ENCODE data around the gene AFTPH.

Gene AFTPH

GRCh38 chr2:64632835-64633819 lies 109.0 kb downstream of the AFTPH start:
- DNase-seq (ENCODE audit: low spot score), result no peak

GRCh38 chr2:64634345-64635267 lies 110.5 kb downstream of the AFTPH start:
- DNase-seq (ENCODE audit: low spot score), result no peak

- DNase-seq (ENCODE audit: low spot score), result no peak
These were observed 112.1 kb downstream of the AFTPH start for GRCh38 chr2:64635976-64636911.

GRCh38 chr2:64637000-64637635 lies 113.0 kb downstream of the AFTPH start:
- no peak for DNase-seq (ENCODE audit: low spot score)

- DNase-seq (ENCODE audit: low spot score), result no peak
These were observed 113.8 kb downstream of the AFTPH start for GRCh38 chr2:64637931-64638330.

GRCh38 chr2:64638502-64639120 lies 114.5 kb downstream of the AFTPH start:
- no peak for DNase-seq (ENCODE audit: low spot score)

- DNase-seq (ENCODE audit: low spot score), result no peak
These were observed 115.6 kb downstream of the AFTPH start for GRCh38 chr2:64639691-64640090.

GRCh38 chr2:64640153-64641044 lies 116.3 kb downstream of the AFTPH start:
- DNase-seq (ENCODE audit: low spot score), result no peak

- DNase-seq (ENCODE audit: low spot score), result no peak
These were observed 117.5 kb downstream of the AFTPH start for GRCh38 chr2:64641599-64641998.

Data from activated CD4-positive, alpha-beta T cell treated with anti-CD3 and anti-CD28 coated beads, Interleukin-2, Interleukin-4, amounts not matched to agents 100 ng/mL and 50 ng/mL, durations not matched to agents 16 hours and 8 hours (primary cell).